ENCODE measurements around the gene CD9.

The CD9 gene

GRCh38 chr12:6165395-6165794 is 34.8 kb upstream of the CD9 start:
- Histone ChIP-seq H3K27ac (ENCODE audit: low read depth, low read length) (no peak overlapping the region), H3K27me3 (ENCODE audit: control insufficient read depth, insufficient read depth, low read length) (no peaks in the 10 kb centered on the region), H3K9ac (ENCODE audit: low read depth, low read length) (no peak overlapping the region), H3K36me3 (ENCODE audit: control insufficient read depth, insufficient read depth, low read length) (no peaks in the 10 kb centered on the region), H3K9me3 (ENCODE audit: control insufficient read depth, insufficient read depth, low read length) (no peaks in the 10 kb centered on the region), H3K4me1 (ENCODE audit: control insufficient read depth, insufficient read depth, low read length) (no peaks in the 10 kb centered on the region), H3K4me3 (ENCODE audit: low read depth, low read length) (no peak overlapping the region)

- H3K9ac ChIP-seq (ENCODE audit: low read depth, low read length): no peak overlapping the region
Measured at GRCh38 chr12:6166808-6167207, 33.4 kb upstream of the CD9 start.

GRCh38 chr12:6167327-6168280 is 32.6 kb upstream of the CD9 start:
- Histone ChIP-seq H3K27ac (ENCODE audit: low read depth, low read length) (no peak overlapping the region), H3K9ac (ENCODE audit: low read depth, low read length) (no peak overlapping the region), H3K4me3 (ENCODE audit: low read depth, low read length) (no peak overlapping the region), H3K27me3 (ENCODE audit: control insufficient read depth, insufficient read depth, low read length) (no peaks in the 10 kb centered on the region), H3K4me1 (ENCODE audit: control insufficient read depth, insufficient read depth, low read length) (no peaks in the 10 kb centered on the region), H3K36me3 (ENCODE audit: control insufficient read depth, insufficient read depth, low read length) (no peaks in the 10 kb centered on the region), H3K9me3 (ENCODE audit: control insufficient read depth, insufficient read depth, low read length) (no peaks in the 10 kb centered on the region)

More at GRCh38 chr12:6166808-6167207, 33.4 kb upstream of the CD9 start:
- no peak overlapping the region for H3K4me3 ChIP-seq (ENCODE audit: low read depth, low read length)
- no peaks in the 10 kb centered on the region for H3K36me3 ChIP-seq (ENCODE audit: control insufficient read depth, insufficient read depth, low read length)
- H3K27me3 ChIP-seq (ENCODE audit: control insufficient read depth, insufficient read depth, low read length): no peaks in the 10 kb centered on the region
- H3K4me1 ChIP-seq (ENCODE audit: control insufficient read depth, insufficient read depth, low read length): no peaks in the 10 kb centered on the region
- H3K27ac ChIP-seq (ENCODE audit: low read depth, low read length): no peak overlapping the region
- H3K9me3 ChIP-seq (ENCODE audit: control insufficient read depth, insufficient read depth, low read length): no peaks in the 10 kb centered on the region

- no peaks in the 10 kb centered on the region for H3K36me3 ChIP-seq (ENCODE audit: control insufficient read depth, insufficient read depth, low read length)
- H3K27ac ChIP-seq (ENCODE audit: low read depth, low read length): no peak overlapping the region
- H3K27me3 ChIP-seq (ENCODE audit: control insufficient read depth, insufficient read depth, low read length): no peaks in the 10 kb centered on the region
- H3K4me1 ChIP-seq (ENCODE audit: control insufficient read depth, insufficient read depth, low read length): no peaks in the 10 kb centered on the region
- H3K4me3 ChIP-seq (ENCODE audit: low read depth, low read length): no peak overlapping the region
- no peak overlapping the region for H3K9ac ChIP-seq (ENCODE audit: low read depth, low read length)
- H3K9me3 ChIP-seq (ENCODE audit: control insufficient read depth, insufficient read depth, low read length): no peaks in the 10 kb centered on the region
Measured at GRCh38 chr12:6171409-6172015, 28.7 kb upstream of the CD9 start.

GRCh38 chr12:6172086-6172485 is 28.1 kb upstream of the CD9 start:
- no peaks in the 10 kb centered on the region for H3K4me1 ChIP-seq (ENCODE audit: control insufficient read depth, insufficient read depth, low read length)
- H3K4me3 ChIP-seq (ENCODE audit: low read depth, low read length): no peak overlapping the region
- H3K9me3 ChIP-seq (ENCODE audit: control insufficient read depth, insufficient read depth, low read length): no peaks in the 10 kb centered on the region
- no peaks in the 10 kb centered on the region for H3K27me3 ChIP-seq (ENCODE audit: control insufficient read depth, insufficient read depth, low read length)
- H3K27ac ChIP-seq (ENCODE audit: low read depth, low read length): no peak overlapping the region
- no peaks in the 10 kb centered on the region for H3K36me3 ChIP-seq (ENCODE audit: control insufficient read depth, insufficient read depth, low read length)
- no peak overlapping the region for H3K9ac ChIP-seq (ENCODE audit: low read depth, low read length)

- no peak overlapping the region for H3K9ac ChIP-seq (ENCODE audit: low read depth, low read length)
- no peaks in the 10 kb centered on the region for H3K4me1 ChIP-seq (ENCODE audit: control insufficient read depth, insufficient read depth, low read length)
- H3K36me3 ChIP-seq (ENCODE audit: control insufficient read depth, insufficient read depth, low read length): no peaks in the 10 kb centered on the region
- no peak overlapping the region for H3K4me3 ChIP-seq (ENCODE audit: low read depth, low read length)
- no peak overlapping the region for H3K27ac ChIP-seq (ENCODE audit: low read depth, low read length)
- no peaks in the 10 kb centered on the region for H3K27me3 ChIP-seq (ENCODE audit: control insufficient read depth, insufficient read depth, low read length)
- H3K9me3 ChIP-seq (ENCODE audit: control insufficient read depth, insufficient read depth, low read length): no peaks in the 10 kb centered on the region
Measured at GRCh38 chr12:6172862-6173261, 27.3 kb upstream of the CD9 start.

- Histone ChIP-seq H3K9ac (ENCODE audit: low read depth, low read length) (no peak overlapping the region), H3K27ac (ENCODE audit: low read depth, low read length) (no peak overlapping the region), H3K36me3 (ENCODE audit: control insufficient read depth, insufficient read depth, low read length) (no peaks in the 10 kb centered on the region), H3K4me3 (ENCODE audit: low read depth, low read length) (no peak overlapping the region), H3K4me1 (ENCODE audit: control insufficient read depth, insufficient read depth, low read length) (no peaks in the 10 kb centered on the region), H3K9me3 (ENCODE audit: control insufficient read depth, insufficient read depth, low read length) (no peaks in the 10 kb centered on the region), H3K27me3 (ENCODE audit: control insufficient read depth, insufficient read depth, low read length) (no peaks in the 10 kb centered on the region)
Measured at GRCh38 chr12:6177642-6178358, 22.4 kb upstream of the CD9 start.

GRCh38 chr12:6178981-6179761 is 21.0 kb upstream of the CD9 start:
- Histone ChIP-seq H3K27me3 (ENCODE audit: control insufficient read depth, insufficient read depth, low read length) (no peaks in the 10 kb centered on the region), H3K4me3 (ENCODE audit: low read depth, low read length) (no peak overlapping the region), H3K9ac (ENCODE audit: low read depth, low read length) (no peak overlapping the region), H3K9me3 (ENCODE audit: control insufficient read depth, insufficient read depth, low read length) (no peaks in the 10 kb centered on the region), H3K27ac (ENCODE audit: low read depth, low read length) (no peak overlapping the region), H3K4me1 (ENCODE audit: control insufficient read depth, insufficient read depth, low read length) (no peaks in the 10 kb centered on the region), H3K36me3 (ENCODE audit: control insufficient read depth, insufficient read depth, low read length) (no peaks in the 10 kb centered on the region)

- Histone ChIP-seq H3K27ac (ENCODE audit: low read depth, low read length) (no peak overlapping the region), H3K27me3 (ENCODE audit: control insufficient read depth, insufficient read depth, low read length) (no peaks in the 10 kb centered on the region), H3K9me3 (ENCODE audit: control insufficient read depth, insufficient read depth, low read length) (no peaks in the 10 kb centered on the region), H3K9ac (ENCODE audit: low read depth, low read length) (no peak overlapping the region), H3K4me3 (ENCODE audit: low read depth, low read length) (no peak overlapping the region), H3K36me3 (ENCODE audit: control insufficient read depth, insufficient read depth, low read length) (no peaks in the 10 kb centered on the region), H3K4me1 (ENCODE audit: control insufficient read depth, insufficient read depth, low read length) (no peaks in the 10 kb centered on the region)
Measured at GRCh38 chr12:6180268-6181051, 19.7 kb upstream of the CD9 start.

- Histone ChIP-seq H3K27ac (ENCODE audit: low read depth, low read length) (no peak overlapping the region), H3K9me3 (ENCODE audit: control insufficient read depth, insufficient read depth, low read length) (no peaks in the 10 kb centered on the region), H3K4me1 (ENCODE audit: control insufficient read depth, insufficient read depth, low read length) (no peaks in the 10 kb centered on the region), H3K27me3 (ENCODE audit: control insufficient read depth, insufficient read depth, low read length) (no peaks in the 10 kb centered on the region), H3K36me3 (ENCODE audit: control insufficient read depth, insufficient read depth, low read length) (no peaks in the 10 kb centered on the region), H3K4me3 (ENCODE audit: low read depth, low read length) (no peak overlapping the region), H3K9ac (ENCODE audit: low read depth, low read length) (no peak overlapping the region)
Measured at GRCh38 chr12:6181166-6181565, 19.0 kb upstream of the CD9 start.
